ENCODE data around the gene MAP3K9. TPM values are rescaled to one million over a fixed set of nuclear protein-coding genes. Genes with fewer than 3 reads are reported as not detected.
A peak's percentile ranks its signal among the peaks of the same experiment; 100 is the strongest.

Gene MAP3K9
- total and polyA plus RNA-seq, 12 donors, result 0.37 to 2.4 (median 1.4) TPM

GRCh38 chr14:70713511-70713916, 95.8 kb downstream of the MAP3K9 start:
- ATAC-seq, result peak in 6 of 8 donors; percentile 41 to 69 (median 54)
- peaks cover 0 to 22% (median 12%) of the 10 kb centered on the region in 9 donors for H3K4me1 ChIP-seq
- intact Hi-C loops (cut with DNase I), result loop anchor here in 8 of 10 donors (5.0 to 10.0 kb wide), 6 partner anchors 66 to 896 kb away; no protein-coding TSS in a partner anchor
- 29 to 30% methylated on average over 3 of the region's 3 CpGs for WGBS, 2 donors
- peak overlapping the region in 4 of 10 donors; percentile 3 to 73 (median 40) for H3K27ac ChIP-seq
- TF ChIP-seq CTCF (IDR thresholded peaks at IDR 0.05), result no peak
- peak overlapping the region in 2 of 10 donors; percentile 1 to 8 for H3K4me3 ChIP-seq
- peak in 1 of 2 donors; percentile 6 for DNase-seq
- peaks cover 0 to 16% (median 8%) of the 10 kb centered on the region in 7 donors for H3K27me3 ChIP-seq
- no peaks in the 10 kb centered on the region for H3K9me3 ChIP-seq
- no peaks in the 10 kb centered on the region for H3K36me3 ChIP-seq

- intact Hi-C loops (cut with DNase I), result loop anchor here in 8 of 10 donors (5.0 to 10.0 kb wide), 6 partner anchors 66 to 896 kb away; no protein-coding TSS in a partner anchor
- Histone ChIP-seq H3K4me3 (no peak overlapping the region), H3K9me3 (no peaks in the 10 kb centered on the region), H3K27me3 (peaks cover 0 to 16% (median 8%) of the 10 kb centered on the region in 7 donors), H3K36me3 (no peaks in the 10 kb centered on the region), H3K27ac (peak overlapping the region in 1 of 10 donors; percentile 73), H3K4me1 (peaks cover 0 to 22% (median 12%) of the 10 kb centered on the region in 9 donors)
- 85 to 95% methylated on average over 4 of the region's 4 CpGs for WGBS, 2 donors
- DNase-seq (no peak), ATAC-seq (peak in 2 of 8 donors; percentile 9 to 54)
- no peak for TF ChIP-seq CTCF (IDR thresholded peaks at IDR 0.05)
These were observed 96.2 kb downstream of the MAP3K9 start for GRCh38 chr14:70713096-70713495.

GRCh38 chr14:70711451-70711850, 97.9 kb downstream of the MAP3K9 start:
- 93 to 97% methylated on average over 1 of the region's 1 CpG for WGBS, 2 donors
- intact Hi-C loops (cut with DNase I), result loop anchor here in 8 of 10 donors (5.0 to 10.0 kb wide), 6 partner anchors 64 to 894 kb away; no protein-coding TSS in a partner anchor
- Histone ChIP-seq H3K27ac (no peak overlapping the region), H3K36me3 (no peaks in the 10 kb centered on the region), H3K9me3 (no peaks in the 10 kb centered on the region), H3K4me1 (peaks cover 0 to 22% (median 16%) of the 10 kb centered on the region in 9 donors), H3K27me3 (peaks cover 0 to 14% (median 8%) of the 10 kb centered on the region in 7 donors), H3K4me3 (no peak overlapping the region)
- no peak for ATAC-seq
- DNase-seq, result no peak
- TF ChIP-seq CTCF (IDR thresholded peaks at IDR 0.05), result no peak

GRCh38 chr14:70709726-70710382, 99.5 kb downstream of the MAP3K9 start:
- no peak overlapping the region for H3K27ac ChIP-seq
- no peaks in the 10 kb centered on the region for H3K36me3 ChIP-seq
- no peak overlapping the region for H3K4me3 ChIP-seq
- no peaks in the 10 kb centered on the region for H3K9me3 ChIP-seq
- no peak for TF ChIP-seq CTCF (IDR thresholded peaks at IDR 0.05)
- ATAC-seq (peak in 1 of 8 donors; percentile 30), DNase-seq (no peak)
- H3K4me1 ChIP-seq, result peaks cover 0 to 22% (median 16%) of the 10 kb centered on the region in 9 donors
- intact Hi-C loops (cut with DNase I), result loop anchor here in 8 of 10 donors (5.0 to 10.0 kb wide), 6 partner anchors 63 to 893 kb away; no protein-coding TSS in a partner anchor
- H3K27me3 ChIP-seq, result peaks cover 0 to 11% (median 2%) of the 10 kb centered on the region in 7 donors
- 59 to 62% methylated on average over 8 of the region's 8 CpGs for WGBS, 2 donors

Measured in heart right ventricle (tissue), 16 donors.